Esophagus muscularis mucosa (tissue), 4 donors: ENCODE measurements around the gene CCRL2. TPM values are rescaled to one million over a fixed set of nuclear protein-coding genes. Genes with fewer than 3 reads are reported as not detected.
"Not testable (repeated sequence)": the region's sequence is repeated elsewhere in the genome, so short reads cannot be mapped to it uniquely, and the experiment has no call there.

Source experiments
- DNase-seq: peaks from one replicate; pipeline ENCODE4 v3.0.0-alpha.2; 2017; ENCODE audit errors: extremely low spot score
- H3K27ac ChIP-seq, 4 donors: fragments of 200-600 bp; sonication (generic); replicated peaks in 1 of 4; 1 replicate in 3 of 4; 2 replicates in 1 of 4; pipeline ENCODE4 v1.5.1; 2016 to 2019; ENCODE audit warnings: mild to moderate bottlenecking in 1 of 4
- H3K27me3 ChIP-seq, 4 donors: fragments of 200-600 bp; sonication (generic); one replicate each; pipeline versions ENCODE4 v1.5.1 to v1.6.0; 2016 to 2019
- H3K36me3 ChIP-seq, 4 donors: fragments of 200-600 bp; sonication (generic); one replicate each; pipeline ENCODE4 v1.5.1; 2016 to 2019
- H3K4me1 ChIP-seq, 4 donors: fragments of 200-600 bp; sonication (generic); one replicate each; pipeline ENCODE4 v1.5.1; 2016 to 2019
- H3K4me3 ChIP-seq, 4 donors: fragments of 200-600 bp; sonication (generic); 1 replicate in 2 of 4; 2 replicates in 2 of 4; pipeline ENCODE4 v1.5.1; 2016 to 2019; ENCODE audit warnings: mild to moderate bottlenecking in 4 of 4, moderate library complexity in 1 of 4
- H3K9me3 ChIP-seq, 4 donors: fragments of 200-600 bp; sonication (generic); 1 replicate in 3 of 4; 2 replicates in 1 of 4; pipeline ENCODE4 v1.5.1; 2016 to 2019
- CTCF ChIP-seq, 3 experiments: fragments of 200-600 bp in 2 of 3; fragments of 450-650 bp in 1 of 3; sonication (generic) in 2 of 3; IDR thresholded peaks; one replicate each; pipeline ENCODE4 v1.5.1; 2017 to 2019; ENCODE audit warnings: antibody characterized with exemption in 3 of 3, mild to moderate bottlenecking in 2 of 3, moderate library complexity in 1 of 3
- EP300 ChIP-seq: sonication (generic); formaldehyde crosslinking; IDR thresholded peaks from one replicate; pipeline ENCODE4 v1.6.1; 2017; ENCODE audit warnings: antibody characterized with exemption
- POLR2A ChIP-seq: fragments of 450-650 bp; IDR thresholded peaks from one replicate; pipeline ENCODE4 v1.6.1; 2017; ENCODE audit warnings: antibody characterized with exemption, moderate library complexity, mild to moderate bottlenecking, low read depth
- POLR2AphosphoS5 ChIP-seq, 2 donors: sonication (generic); formaldehyde crosslinking; IDR thresholded peaks; one replicate each; pipeline ENCODE4 v1.6.1; 2017; ENCODE audit warnings: antibody characterized with exemption in 2 of 2
- WGBS: methylation state at CpG from one replicate; pipeline ENCODE4 v1.1.5; 2018; 5-methylcytosine and 5-hydroxymethylcytosine counted together
- intact Hi-C: fragments of 100-400 bp; cut with DNase I; formaldehyde crosslinking; loops from one replicate; pipeline ENCODE4 v1.15.1; 2023
- total RNA-seq, 4 donors: library from RNA; depleted of rRNA; stranded (reverse); fragments of >200 nt; gene quantifications; one replicate each; pipeline versions ENCODE4 v1.1.0 to v1.2.1, GENCODE V29; 2016

Gene CCRL2
- total RNA-seq, 4 donors from 2014 or later: 1.1 to 3.0 (median 2.0) TPM

- H3K27ac ChIP-seq: no peak overlapping the region
- no peak for DNase-seq
- H3K4me3 ChIP-seq: no peak overlapping the region
- no peaks in the 10 kb centered on the region for H3K27me3 ChIP-seq
- peaks cover 0 to 10% (median 0%) of the 10 kb centered on the region in 4 donors for H3K9me3 ChIP-seq
- 86% methylated on average over 5 of the region's 5 CpGs for WGBS
- peaks cover 0 to 16% (median 0%) of the 10 kb centered on the region in 4 donors for H3K36me3 ChIP-seq
- H3K4me1 ChIP-seq: no peaks in the 10 kb centered on the region
- intact Hi-C loops: no loop called here
- TF ChIP-seq POLR2A (no peak), EP300 (no peak), CTCF (IDR thresholded peaks at IDR 0.05) (no peak), POLR2AphosphoS5 (IDR thresholded peaks at IDR 0.05) (no peak)
These were observed 22.2 kb downstream of the CCRL2 start for GRCh38 chr3:46429250-46429649.

- intact Hi-C loops: no loop called here
- TF ChIP-seq POLR2AphosphoS5 (IDR thresholded peaks at IDR 0.05) (no peak), CTCF (IDR thresholded peaks at IDR 0.05) (no peak), POLR2A (no peak), EP300 (no peak)
These were observed 22.6 kb downstream of the CCRL2 start for GRCh38 chr3:46429671-46430070.

GRCh38 chr3:46430879-46431278 lies 23.8 kb downstream of the CCRL2 start:
- Histone ChIP-seq H3K9me3 (peaks cover 0 to 10% (median 0%) of the 10 kb centered on the region in 4 donors), H3K36me3 (peaks cover 0 to 23% (median 0%) of the 10 kb centered on the region in 4 donors)
- H3K27me3 ChIP-seq, H3K4me1 ChIP-seq, intact Hi-C loops, H3K4me3 ChIP-seq, H3K27ac ChIP-seq, DNase-seq: not testable (repeated sequence)
- 94% methylated on average over 1 of the region's 1 CpG for WGBS

More at GRCh38 chr3:46429671-46430070, 22.6 kb downstream of the CCRL2 start:
- Histone ChIP-seq H3K27me3 (no peaks in the 10 kb centered on the region), H3K4me1 (no peaks in the 10 kb centered on the region), H3K9me3 (peaks cover 0 to 10% (median 0%) of the 10 kb centered on the region in 4 donors), H3K36me3 (peaks cover 0 to 16% (median 0%) of the 10 kb centered on the region in 4 donors), H3K27ac (no peak overlapping the region), H3K4me3 (no peak overlapping the region)
- DNase-seq: no peak
- whole genome bisulfite sequencing: 91% methylated on average over 5 of the region's 5 CpGs

GRCh38 chr3:46431905-46432304 lies 24.8 kb downstream of the CCRL2 start:
- H3K4me1 ChIP-seq, DNase-seq, intact Hi-C loops, H3K4me3 ChIP-seq, H3K27me3 ChIP-seq, H3K27ac ChIP-seq: not testable (repeated sequence)
- peaks cover 0 to 10% (median 0%) of the 10 kb centered on the region in 4 donors for H3K9me3 ChIP-seq
- 93% methylated on average over 5 of the region's 5 CpGs for WGBS
- H3K36me3 ChIP-seq: peaks cover 0 to 31% (median 0%) of the 10 kb centered on the region in 4 donors

- H3K27me3 ChIP-seq, H3K4me1 ChIP-seq, intact Hi-C loops, H3K27ac ChIP-seq, H3K4me3 ChIP-seq, DNase-seq: not testable (repeated sequence)
- H3K36me3 ChIP-seq: peaks cover 0 to 34% (median 0%) of the 10 kb centered on the region in 4 donors
- 73% methylated on average over 3 of the region's 4 CpGs for WGBS
- H3K9me3 ChIP-seq: peaks cover 0 to 10% (median 0%) of the 10 kb centered on the region in 4 donors
These were observed 26.1 kb downstream of the CCRL2 start for GRCh38 chr3:46433118-46433517.

GRCh38 chr3:46433841-46434240 lies 26.8 kb downstream of the CCRL2 start:
- intact Hi-C loops: no loop called here
- whole genome bisulfite sequencing: 94% methylated on average over 1 of the region's 1 CpG

More at GRCh38 chr3:46433841-46434240, 26.8 kb downstream of the CCRL2 start:
- Histone ChIP-seq H3K27ac (no peak overlapping the region), H3K36me3 (peaks cover 0 to 42% (median 0%) of the 10 kb centered on the region in 4 donors), H3K4me3 (no peak overlapping the region), H3K9me3 (peaks cover 0 to 10% (median 0%) of the 10 kb centered on the region in 4 donors), H3K27me3 (no peaks in the 10 kb centered on the region), H3K4me1 (no peaks in the 10 kb centered on the region)
- DNase-seq: no peak
- TF ChIP-seq POLR2A (no peak), CTCF (IDR thresholded peaks at IDR 0.05) (no peak), POLR2AphosphoS5 (IDR thresholded peaks at IDR 0.05) (no peak), EP300 (no peak)
